Effector CD4-positive, alpha-beta T cell (primary cell): Measurements from ENCODE around the gene DNAH8.
"Not testable (repeated sequence)": the region's sequence is repeated elsewhere in the genome, so short reads cannot be mapped to it uniquely, and the experiment has no call there.

Experiments
- DNase-seq: peaks from one replicate; pipeline ENCODE4 v3.0.0-alpha.2; 2020

DNAH8 gene

DNA sequence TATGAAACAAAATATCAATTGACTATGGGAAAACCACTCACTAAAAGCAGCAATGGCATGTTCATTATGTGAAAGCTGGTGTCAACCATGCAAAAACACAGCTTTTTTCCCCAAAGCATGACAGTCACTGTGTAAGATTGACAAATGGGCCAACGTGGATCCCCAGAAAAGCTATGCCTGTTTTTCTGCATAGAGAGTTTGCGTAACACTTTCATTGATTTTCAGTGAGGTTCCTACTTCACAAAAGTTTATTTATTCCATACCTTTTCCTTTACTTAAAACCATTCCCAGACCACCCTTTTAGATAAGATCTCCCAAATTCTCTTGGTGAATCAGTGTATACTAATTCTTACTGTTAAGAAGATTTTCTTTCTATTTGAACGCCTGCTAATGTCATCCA lies 195.1 kb downstream of the DNAH8 start:
- DNase-seq, result no peak

DNA sequence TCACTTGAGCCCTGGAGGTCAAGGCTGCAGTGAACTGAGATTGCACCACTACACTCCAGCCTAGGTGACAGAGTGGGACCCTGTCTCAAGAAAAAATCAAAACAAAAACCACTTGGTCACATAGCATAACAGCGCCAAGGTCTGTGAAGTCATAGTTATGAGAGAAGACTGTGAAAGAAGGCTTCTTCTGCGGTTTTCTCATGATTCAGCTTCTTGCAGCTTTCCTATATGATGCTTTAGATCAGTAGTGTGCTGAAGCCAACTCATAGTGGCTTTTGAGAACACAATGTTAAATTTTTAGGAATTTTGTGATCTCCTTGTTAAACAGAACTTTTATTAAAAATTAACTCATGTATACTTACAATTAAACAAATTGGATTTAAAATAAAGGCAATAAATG lies 197.3 kb downstream of the DNAH8 start:
- DNase-seq, result no peak

DNA sequence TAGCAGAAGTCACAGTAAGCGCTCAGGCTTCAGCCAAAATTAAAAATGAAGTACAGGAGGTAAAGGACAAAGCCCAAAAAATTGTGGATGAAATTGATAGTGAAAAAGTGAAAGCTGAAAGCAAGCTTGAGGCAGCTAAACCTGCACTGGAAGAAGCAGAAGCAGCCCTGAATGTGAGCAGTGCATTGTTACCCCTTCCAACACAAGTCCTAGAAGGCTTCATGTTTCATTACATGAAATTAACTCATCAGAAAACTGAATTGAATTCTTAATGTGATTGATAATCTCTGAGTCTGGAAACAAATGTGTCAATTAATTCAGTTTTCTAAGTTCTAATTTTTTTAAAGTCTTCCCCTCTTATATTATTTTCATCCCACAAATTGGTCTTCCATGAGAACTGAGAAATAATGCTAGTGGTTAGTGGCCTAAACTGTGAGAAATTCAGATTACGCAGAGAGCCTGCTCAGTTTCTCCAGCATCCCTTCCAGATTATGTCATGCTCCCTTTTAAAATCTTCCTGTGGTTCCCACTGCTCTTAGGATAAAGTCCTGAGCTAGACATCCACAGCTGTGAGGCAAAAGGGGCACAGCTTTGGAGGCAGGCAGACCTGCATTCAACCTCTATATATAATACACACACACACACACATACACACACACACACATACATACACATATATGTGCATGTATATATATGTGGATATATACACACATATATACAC lies 200.3 kb downstream of the DNAH8 start:
- DNase-seq, result no peak

DNA sequence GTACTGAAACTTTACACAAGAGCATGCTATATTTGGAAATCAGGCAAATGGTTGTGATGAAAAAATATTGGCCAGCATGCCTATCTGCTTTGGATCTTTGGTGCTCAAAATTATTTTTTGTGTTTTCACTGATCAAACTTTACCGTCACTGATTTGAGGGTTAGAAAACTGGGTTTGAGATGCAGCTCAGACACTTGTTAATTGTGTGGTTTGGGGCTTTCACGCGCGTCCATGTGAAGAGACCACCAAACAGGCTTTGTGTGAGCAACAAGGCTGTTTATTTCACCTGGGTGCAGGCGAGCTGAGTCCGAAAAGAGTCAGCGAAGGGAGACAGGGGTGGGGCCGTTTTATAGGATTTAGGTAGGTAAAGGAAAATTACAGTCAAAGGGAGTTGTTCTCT lies 206.4 kb downstream of the DNAH8 start:
- not testable (repeated sequence) for DNase-seq

DNA sequence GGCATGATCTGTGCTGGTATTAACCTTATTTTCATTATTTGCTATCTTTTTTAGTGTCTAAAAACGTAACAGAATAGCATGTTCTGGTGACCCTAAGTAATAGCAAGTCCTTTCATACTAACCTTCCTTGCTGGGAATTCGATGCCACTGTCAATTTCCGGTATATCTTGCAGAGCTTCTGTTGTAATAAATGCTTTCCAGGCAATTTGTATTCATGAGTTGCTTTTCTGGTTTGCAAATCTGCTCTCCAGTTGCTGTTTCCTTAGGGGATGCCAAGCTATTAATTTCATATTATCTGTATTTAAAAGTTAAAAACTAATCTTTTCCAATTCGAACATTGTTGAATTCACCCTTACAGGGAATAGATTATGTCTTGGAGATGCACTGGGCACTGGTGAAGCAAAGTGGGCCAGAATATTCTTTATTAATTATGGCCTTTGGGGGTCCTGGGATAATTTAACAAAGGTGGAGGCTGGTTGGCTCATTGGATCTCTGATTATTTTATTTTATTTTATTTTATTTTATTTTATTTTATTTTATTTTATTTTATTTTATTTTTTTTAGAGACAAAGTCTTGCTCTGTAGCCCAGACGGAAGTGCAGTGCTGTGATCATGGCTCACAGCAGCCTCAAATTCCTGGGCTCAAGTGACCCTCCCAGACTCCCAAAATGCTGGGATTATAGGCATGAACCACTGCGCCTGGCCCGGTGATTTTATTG lies 209.8 kb downstream of the DNAH8 start:
- no peak for DNase-seq

DNA sequence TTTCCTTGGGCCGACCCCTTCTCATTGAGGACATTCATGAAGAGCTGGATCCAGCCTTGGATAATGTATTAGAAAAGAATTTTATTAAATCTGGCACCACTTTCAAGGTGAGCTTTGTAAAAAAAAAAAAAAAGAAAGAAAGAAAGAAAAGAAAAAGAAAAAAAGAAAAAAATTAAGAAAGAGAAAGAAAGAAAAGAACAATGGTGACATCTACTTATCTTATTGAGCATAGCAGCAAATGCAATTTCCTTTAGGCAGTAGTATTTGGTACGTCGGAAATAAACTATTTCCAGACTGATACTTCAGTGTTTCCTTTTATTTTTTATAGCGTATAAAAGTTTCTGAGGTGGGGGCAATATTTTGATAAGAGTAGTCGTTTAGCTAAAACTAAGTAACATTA lies 214.4 kb downstream of the DNAH8 start:
- no peak for DNase-seq

DNA sequence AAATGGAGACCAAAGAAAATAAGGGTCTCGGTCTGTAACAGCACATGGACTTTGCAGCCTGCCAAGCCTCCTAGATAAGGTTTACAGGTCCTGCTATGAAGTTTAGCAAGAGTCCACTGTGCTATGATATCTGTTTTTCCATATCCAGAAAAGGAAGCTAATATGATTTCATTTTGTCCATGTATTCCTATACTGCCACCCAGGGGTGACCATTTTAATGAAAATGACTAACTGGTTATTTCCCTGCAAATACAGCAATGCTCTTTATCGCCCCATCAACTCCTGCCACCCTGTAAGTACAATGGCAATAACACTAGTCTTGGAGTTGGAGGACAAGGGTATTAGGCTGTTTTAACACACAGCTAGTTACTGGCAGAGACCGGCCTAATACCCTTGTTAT lies 218.3 kb downstream of the DNAH8 start:
- DNase-seq, result no peak

DNA sequence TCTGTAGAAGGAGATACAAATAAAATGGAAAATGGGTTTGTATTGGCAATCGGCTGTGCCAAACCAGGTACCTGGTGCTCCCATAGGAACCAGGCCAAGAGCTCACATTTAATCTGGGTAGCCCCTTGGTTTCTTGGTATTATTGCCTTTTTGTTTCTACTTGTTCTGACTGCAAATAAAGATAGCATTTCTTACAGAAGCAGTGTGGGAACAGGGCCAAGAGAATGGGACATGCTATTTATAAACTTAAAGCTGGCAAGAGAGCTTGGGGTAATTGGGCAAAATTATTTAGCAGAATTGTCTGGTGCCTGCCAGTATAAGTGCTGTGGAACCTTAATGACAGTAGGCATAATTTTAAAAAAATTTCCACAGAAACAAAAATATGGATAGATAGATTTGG lies 219.9 kb downstream of the DNAH8 start:
- DNase-seq, result no peak

DNA sequence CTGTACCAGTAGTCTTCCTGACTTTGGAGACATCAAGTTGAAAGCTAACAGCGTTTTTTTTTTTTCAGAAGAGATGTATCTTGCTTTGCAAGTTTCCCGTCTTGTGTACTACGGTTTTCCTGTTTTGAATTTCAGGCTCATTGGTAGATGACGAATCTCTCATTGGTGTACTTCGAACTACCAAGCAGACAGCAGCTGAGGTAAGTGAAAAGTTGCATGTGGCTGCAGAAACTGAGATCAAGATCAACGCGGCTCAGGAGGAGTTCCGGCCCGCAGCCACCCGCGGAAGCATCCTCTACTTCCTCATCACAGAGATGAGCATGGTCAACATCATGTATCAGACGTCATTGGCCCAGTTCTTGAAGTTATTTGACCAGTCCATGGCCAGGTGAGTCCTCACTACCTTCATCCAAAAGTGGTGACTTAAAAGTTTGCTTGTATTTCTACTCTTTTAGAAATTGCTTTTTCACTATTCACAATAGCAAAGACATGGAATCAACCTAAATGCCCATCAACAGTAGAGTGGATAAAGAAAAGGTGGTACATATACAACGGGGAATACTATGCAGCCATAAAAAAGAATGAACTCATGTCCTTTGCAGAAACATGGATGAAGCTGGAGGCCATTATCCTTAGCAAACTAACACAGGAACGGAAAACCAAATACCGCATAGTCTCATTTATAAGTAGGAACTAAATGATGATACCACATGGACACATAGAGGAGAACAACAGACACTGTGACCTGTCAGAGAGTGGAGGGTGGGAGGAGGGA lies 222.9 kb downstream of the DNAH8 start:
- no peak for DNase-seq

DNA sequence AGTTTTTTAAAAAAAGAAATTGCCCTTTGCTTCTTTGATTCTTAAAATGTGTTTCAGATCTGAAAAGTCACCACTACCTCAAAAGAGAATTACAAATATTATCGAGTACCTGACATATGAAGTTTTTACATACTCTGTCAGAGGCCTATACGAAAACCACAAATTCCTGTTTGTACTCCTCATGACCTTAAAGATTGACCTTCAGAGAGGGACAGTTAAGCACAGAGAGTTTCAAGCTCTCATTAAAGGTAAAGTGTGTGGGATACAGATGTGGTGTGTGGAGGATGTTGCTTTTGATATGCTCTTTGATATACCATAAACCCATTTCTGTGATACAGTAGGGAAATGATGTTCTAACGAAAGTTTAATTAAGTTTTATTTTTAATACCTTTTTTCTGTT lies 223.6 kb downstream of the DNAH8 start:
- DNase-seq, result no peak

DNA sequence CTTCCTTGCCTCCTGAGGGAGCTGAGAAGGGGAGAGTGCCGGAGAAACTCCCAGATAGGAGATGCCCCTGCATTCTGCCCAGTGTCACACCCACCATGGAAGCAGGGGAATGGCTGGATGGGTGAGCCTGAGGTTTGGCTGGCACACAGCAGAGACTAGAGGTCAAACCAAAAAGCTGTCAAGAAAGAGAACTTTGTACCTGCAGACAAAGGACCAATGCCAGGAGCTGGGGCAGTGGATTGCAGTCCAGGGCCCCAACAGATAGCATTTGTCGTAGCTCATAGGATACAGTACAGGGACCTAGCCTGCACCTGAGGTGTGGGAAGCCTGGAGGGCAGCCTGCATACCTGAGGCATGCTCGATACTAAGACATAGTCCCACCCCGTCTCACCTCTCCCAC lies 227.3 kb downstream of the DNAH8 start:
- no peak for DNase-seq

DNA sequence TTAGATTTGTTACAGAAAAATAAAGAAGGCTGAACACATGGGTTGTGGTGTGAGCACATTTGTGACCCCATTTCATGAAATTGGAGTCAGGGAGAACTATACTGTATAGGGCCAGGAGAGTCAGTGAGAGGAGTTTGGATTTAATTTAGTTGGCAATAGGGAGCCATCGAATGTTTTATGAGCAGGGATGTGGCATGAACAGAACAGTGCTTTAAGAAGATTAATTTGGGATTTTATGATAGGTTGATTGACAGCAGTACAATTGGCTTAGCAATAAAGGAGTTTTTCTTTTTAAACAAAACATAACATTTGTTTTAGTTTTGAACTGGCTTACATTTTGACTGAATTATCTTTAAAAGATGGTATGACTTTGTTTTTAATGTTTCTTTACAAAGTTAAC lies 227.9 kb downstream of the DNAH8 start:
- no peak for DNase-seq

DNA sequence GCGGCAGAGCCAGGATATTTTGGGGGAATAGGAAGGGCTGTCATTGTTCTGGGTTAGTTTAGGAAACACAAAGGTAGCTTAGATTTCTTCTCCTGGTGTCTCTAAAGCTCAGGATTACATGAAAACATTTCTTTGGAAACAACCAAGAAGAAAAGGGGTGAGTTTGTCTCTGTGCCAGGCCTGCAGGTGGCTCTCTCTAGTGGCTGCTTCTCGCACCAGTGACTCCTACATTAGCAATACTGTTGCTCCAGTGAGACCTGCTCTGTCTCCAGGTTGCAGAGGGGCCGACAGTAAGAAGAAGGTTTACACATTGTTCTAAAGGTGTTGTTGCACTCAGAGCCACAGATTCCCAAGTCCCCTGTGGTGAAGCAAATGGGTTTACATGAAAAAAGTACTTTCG lies 228.9 kb downstream of the DNAH8 start:
- no peak for DNase-seq

DNA sequence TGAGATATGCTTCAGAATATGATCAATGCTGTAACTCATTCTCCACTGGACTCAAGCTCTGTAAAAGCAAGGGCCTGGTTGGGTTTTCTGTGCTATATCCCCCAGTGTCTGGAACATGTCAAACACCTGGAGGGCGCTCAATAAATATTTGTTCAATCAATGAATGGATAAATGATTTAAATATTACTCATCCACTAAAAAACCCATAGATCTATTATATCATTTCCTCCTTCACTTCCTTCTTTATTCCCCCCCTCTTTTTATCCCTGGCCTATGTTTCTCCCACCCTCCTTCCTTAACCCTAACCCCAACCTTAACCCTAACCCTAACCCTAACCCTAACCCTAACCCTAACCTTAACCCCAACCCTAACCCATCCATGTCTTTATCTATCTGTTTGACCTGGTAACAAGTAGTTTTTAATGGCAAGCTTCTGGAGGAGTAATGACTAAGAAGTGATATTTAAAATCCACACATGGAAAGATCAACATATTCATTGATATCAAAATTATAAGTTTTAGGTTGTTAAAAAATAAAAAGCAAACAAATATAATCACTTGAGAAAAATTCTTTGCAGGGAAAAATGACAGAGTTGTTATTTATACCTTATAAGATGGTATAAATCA lies 229.7 kb downstream of the DNAH8 start:
- no peak for DNase-seq

DNA sequence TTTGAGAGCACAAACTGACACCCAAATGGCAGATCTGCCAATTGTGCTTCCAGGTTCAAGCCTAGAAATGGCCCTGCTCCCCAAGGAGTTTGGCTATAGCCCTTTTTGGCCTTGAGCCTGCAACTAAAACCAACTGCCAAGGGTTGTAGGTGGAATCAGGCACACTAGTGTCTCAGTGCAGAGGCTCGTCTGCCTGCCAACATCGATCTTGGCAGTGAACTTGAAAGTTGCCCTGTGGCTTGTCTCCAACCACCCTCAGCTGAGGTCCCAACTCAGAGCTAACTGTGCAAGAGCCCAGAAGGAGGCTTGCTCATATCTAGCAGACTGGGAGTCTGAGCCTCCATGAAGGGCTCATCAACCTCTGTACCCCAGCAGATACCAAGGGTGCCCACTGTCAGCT lies 240.8 kb downstream of the DNAH8 start:
- DNase-seq, result no peak

DNA sequence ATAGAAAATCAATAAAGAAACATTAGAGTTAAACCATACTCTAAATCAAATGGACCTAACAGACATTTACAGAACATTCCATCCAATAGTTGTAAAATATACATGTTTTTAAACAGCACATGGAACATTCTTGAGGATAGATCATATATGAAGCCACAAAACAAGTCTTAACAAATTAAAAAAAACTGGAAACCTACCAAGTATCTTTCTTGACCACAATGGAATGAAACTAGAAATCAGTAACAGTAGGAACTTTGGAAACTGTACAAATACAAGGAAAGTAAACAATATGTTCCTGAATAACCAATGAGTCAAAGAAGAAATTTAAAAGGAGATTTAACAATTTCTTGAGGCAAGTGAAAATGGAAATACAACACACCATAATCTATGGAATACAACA lies 242.3 kb downstream of the DNAH8 start:
- no peak for DNase-seq

DNA sequence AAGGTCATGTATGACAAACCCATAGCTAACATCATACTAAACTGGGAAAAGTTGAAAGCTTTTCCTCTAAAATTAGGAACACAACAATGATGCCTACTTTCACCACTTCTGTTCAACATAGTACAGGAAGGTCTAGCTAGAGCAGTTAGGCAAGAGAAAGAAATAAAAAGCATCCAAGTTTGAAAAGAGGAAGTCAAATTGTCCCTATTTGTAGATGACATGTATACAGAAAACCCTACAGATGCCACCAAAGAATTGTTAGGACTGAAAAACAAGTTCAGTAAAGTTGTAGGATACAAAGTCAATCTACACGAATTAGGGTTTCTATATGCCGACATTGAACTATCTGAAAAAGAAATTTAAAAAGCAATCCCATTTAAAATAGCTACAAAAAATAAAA lies 244.0 kb downstream of the DNAH8 start:
- no peak for DNase-seq

DNA sequence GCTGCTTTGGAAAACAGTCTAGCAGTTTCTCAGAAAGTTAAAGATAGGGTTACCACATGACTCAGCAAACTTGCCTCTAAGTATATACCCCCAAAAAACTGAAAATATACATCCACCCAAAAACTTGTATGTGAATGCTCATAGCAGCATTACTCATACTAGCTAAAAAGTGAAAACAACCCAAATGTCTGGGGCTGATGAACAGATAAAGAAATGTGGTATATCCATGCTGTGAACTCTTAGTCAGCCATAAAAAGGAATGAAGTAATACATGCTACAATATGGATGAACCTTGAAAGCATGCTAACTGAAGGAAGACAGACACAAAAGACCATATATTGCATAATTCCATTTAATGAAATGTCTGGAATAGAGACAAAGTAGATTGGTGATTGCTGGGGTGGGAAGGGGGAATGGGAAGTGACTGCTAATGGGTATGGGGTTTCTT lies 253.6 kb downstream of the DNAH8 start:
- no peak for DNase-seq

DNA sequence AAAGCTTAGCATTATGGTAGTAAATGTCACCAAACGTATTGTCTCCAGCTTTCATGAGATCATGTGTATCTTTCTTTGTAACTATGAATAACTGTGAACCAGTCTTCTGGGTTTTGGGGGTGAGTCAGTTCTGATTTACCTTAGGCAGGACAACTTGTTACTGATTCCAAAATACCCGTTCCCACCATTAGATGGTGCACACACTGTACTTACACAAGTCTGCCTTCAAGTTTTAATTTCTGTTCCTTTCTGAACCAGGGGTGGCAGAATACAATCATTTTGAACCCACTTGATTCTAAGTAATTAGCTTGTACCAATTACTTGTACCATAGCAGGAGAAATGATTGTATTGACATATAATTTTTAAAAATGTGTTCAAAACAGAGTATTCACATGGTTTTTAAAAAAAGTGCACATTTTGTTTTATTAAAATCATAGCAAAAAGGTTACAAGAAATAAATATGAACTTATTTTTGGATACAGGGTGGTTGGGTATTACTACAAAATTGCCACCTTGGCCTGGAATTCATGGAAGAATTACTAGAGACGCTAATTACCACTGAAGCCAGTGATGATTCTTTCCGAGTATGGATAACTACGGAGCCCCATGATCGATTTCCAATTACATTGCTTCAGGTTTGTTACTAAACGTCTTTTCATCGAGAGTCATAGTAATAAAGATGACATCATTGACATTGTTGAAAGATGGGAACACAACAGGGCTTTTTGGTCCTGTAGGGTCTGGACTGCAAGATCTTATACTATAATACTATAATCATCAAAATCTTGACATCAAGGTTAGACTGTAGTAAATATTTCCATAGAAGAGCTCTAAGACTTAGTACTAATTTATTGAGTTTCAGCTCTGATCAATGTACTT lies 258.3 kb downstream of the DNAH8 start:
- no peak for DNase-seq

DNA sequence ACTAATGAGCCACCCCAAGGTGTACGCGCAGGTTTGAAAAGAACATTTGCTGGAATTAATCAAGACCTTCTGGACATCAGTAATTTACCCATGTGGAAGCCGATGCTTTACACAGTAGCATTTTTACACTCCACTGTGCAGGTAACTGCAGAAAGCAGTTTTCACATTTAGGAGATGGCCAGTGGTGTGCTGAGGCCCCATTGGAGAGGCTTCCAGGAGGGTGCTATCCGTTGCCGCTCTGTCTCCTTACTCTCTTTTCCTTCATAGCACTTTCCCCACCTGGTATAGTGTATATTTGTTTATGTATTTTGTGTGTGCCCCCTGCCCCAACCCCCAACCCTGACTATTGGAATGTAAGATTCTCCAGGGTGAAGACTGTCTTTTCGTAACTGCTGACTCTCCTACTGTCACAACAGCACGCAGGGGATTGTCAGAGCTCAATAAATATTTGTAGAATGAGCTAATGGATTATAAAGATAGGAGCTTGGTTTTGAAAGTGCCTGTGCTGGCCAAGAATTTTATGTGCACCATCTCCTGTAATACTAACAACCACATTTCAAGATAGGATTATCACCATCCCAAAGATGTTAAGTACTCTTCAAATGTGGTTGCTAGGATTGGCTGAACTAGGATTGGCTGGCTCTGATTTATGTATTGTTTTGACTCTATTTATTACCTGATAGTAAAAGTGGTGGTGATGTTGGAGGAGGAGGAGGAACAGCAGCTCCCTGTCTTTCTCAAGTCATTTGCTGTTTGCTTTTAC lies 259.5 kb downstream of the DNAH8 start:
- no peak for DNase-seq

DNA sequence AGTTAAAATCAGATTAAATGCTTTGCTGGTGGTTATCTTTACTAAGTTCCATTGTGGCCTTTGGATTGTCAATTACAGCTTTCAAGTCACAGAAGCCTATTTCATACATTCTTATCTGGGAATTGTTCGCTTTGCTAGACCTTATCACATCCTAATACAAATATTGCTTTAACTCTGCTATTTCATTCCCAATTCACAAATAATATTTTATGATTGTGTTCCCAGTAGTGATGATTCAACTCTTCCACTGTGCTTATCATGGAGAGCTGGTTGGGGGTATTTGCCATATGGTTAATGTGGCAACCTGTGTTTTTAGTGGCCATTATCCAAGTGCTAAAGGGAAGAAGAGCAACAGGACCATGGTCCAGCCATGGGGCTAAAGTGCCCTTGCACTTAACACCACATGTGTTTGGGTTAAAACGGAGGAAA lies 260.5 kb downstream of the DNAH8 start:
- no peak for DNase-seq

DNA sequence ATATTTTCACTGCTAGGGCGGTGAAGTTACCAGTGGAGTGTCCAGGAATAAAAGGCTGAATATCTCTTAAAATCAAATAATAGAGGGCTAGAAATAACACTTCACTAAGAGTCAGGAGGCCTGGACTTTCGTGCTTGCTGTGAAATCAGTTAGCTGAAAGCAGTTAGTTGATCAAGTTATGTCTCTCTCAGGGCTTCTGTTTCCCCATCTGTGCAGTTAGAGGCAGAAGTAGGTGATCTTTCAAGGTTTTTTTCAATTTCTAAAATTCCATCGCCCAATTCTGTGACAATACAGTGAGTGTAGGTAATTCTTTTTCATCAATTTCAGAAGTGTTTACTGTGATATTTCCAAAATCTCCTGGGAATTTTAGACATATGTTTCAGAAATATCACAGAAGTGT lies 260.9 kb downstream of the DNAH8 start:
- no peak for DNase-seq
